Fibroblast of lung (primary cell): ENCODE measurements around the gene PRODH. TPM values are rescaled to one million over a fixed set of nuclear protein-coding genes. Genes with fewer than 3 reads are reported as not detected.
"Not testable (repeated sequence)": the region's sequence is repeated elsewhere in the genome, so short reads cannot be mapped to it uniquely, and the experiment has no call there.

Experiments
- DNase-seq, 2 donors: peaks; one replicate each; pipeline versions ENCODE4 v3.0.0 to v3.0.0-alpha.2; 2010; ENCODE audit warnings: low read depth in 2 of 2
- H2AFZ ChIP-seq: 2 replicates; pipeline ENCODE4 v1.5.1; 2012; ENCODE audit warnings: low read length, control low read depth, inconsistent platforms
- H3K27ac ChIP-seq: 2 replicates; pipeline ENCODE4 v1.5.1; 2011; ENCODE audit warnings: low read length, control low read depth; ENCODE audit not compliant: insufficient read depth
- H3K27me3 ChIP-seq: 2 replicates; pipeline ENCODE4 v1.5.1; 2011; ENCODE audit warnings: mild to moderate bottlenecking, low read length; ENCODE audit not compliant: control insufficient read depth, insufficient read depth
- H3K36me3 ChIP-seq: 2 replicates; pipeline ENCODE4 v1.5.1; 2011; ENCODE audit warnings: low read length; ENCODE audit not compliant: control insufficient read depth, insufficient read depth
- H3K4me1 ChIP-seq: 2 replicates; pipeline ENCODE4 v1.5.1; 2011; ENCODE audit warnings: low read length; ENCODE audit not compliant: control insufficient read depth, insufficient read depth; ENCODE audit errors: extremely low read depth
- H3K4me2 ChIP-seq: 2 replicates; pipeline ENCODE4 v1.5.1; 2011; ENCODE audit warnings: low read length, control low read depth; ENCODE audit not compliant: insufficient read depth; ENCODE audit errors: extremely low read depth
- H3K4me3 ChIP-seq, 4 experiments: fragments of 200-600 bp in 1 of 4; sonication (generic) in 1 of 4; replicated peaks in 1 of 4; 2 replicates each; pipeline ENCODE4 v1.5.1; 2011 to 2016; ENCODE audit warnings: low read length in 4 of 4, low read depth in 3 of 4, mild to moderate bottlenecking in 3 of 4, control low read depth in 2 of 4, inconsistent platforms in 1 of 4, mixed read lengths in 1 of 4; ENCODE audit not compliant: insufficient read depth in 1 of 4; ENCODE audit errors: control extremely low read depth in 1 of 4
- H3K79me2 ChIP-seq: 2 replicates; pipeline ENCODE4 v1.5.1; 2012; ENCODE audit warnings: mild to moderate bottlenecking, low read length, inconsistent platforms; ENCODE audit not compliant: control insufficient read depth, insufficient read depth
- H3K9ac ChIP-seq: 2 replicates; pipeline ENCODE4 v1.5.1; 2011; ENCODE audit warnings: mild to moderate bottlenecking, low read length, control low read depth; ENCODE audit not compliant: insufficient read depth
- H3K9me3 ChIP-seq: 2 replicates; pipeline ENCODE4 v1.5.1; 2012; ENCODE audit warnings: low read depth, low read length; ENCODE audit not compliant: control insufficient read depth, insufficient read depth
- H4K20me1 ChIP-seq: 2 replicates; pipeline ENCODE4 v1.5.1; 2011; ENCODE audit warnings: low read length; ENCODE audit not compliant: control insufficient read depth, insufficient read depth; ENCODE audit errors: extremely low read depth
- EZH2 ChIP-seq: IDR thresholded peaks from 2 replicates; pipeline ENCODE4 v1.5.1; 2012; ENCODE audit warnings: low read length, control low read depth, mild to moderate bottlenecking; ENCODE audit errors: missing control alignments
- polyA plus RNA-seq, 2 donors: library from polyadenylated mRNA; depleted of rRNA in 1 of 2; stranded (reverse) in 1 of 2; unstranded in 1 of 2; fragments of >200 nt; gene quantifications; 2 replicates each; pipeline ENCODE4 v1.2.1, GENCODE V29; 2011 to 2012; ENCODE audit warnings: missing spikeins in 1 of 2
- total RNA-seq: library from RNA; depleted of rRNA; stranded (reverse); fragments of >200 nt; gene quantifications from 2 replicates; pipeline ENCODE4 v1.2.1, GENCODE V29; 2014
- TF ChIP-seq, protein P1 (sequence below), 2 donors: IDR thresholded peaks in 1 of 2; conservative IDR thresholded peaks in 1 of 2; 1 replicate in 1 of 2; 2 replicates in 1 of 2; pipeline ENCODE4 v1.5.1; 2011 to 2012; ENCODE audit warnings: low read length in 2 of 2, control low read depth in 1 of 2, inconsistent platforms in 1 of 2, low read depth in 1 of 2, mild to moderate bottlenecking in 1 of 2

Gene PRODH
- total and polyA plus RNA-seq, 2 donors (not counting 1 experiment from before 2014, with no cell fraction given) = 0.06 TPM; not detected in 1

DNA sequence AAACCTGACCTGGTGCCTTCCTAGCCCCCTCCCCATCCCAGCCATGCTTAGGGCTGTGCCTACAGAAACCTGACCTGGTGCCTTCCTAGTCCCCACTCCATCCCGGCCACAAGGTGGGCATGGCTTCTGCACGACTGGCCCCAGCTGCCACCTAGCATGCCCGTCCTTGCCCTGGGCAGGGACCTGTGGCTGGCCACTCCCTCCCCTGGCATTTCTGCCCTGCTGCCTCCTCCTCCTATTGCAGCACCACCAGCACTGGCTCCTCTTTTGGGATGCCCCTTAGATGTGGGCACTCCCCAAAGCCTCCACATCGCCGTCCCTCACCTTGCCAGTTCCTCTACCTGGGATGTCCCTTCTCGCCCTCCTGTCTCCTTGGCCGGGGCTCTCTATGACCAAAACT lies 1.4 kb downstream of the PRODH start:
- H3K27ac ChIP-seq, H3K27me3 ChIP-seq, H3K4me1 ChIP-seq, H3K36me3 ChIP-seq, H3K4me2 ChIP-seq, H3K9ac ChIP-seq, H3K79me2 ChIP-seq, DNase-seq, H3K9me3 ChIP-seq, H4K20me1 ChIP-seq, H2AFZ ChIP-seq, H3K4me3 ChIP-seq: not testable (repeated sequence)

- no peak overlapping the region for H3K4me2 ChIP-seq
- no peaks in the 10 kb centered on the region for H3K36me3 ChIP-seq
- no peak overlapping the region for H3K4me3 ChIP-seq
- no peaks in the 10 kb centered on the region for H4K20me1 ChIP-seq
- no peak for DNase-seq
- H3K9me3 ChIP-seq = no peaks in the 10 kb centered on the region
- no peak overlapping the region for H3K9ac ChIP-seq
- H3K79me2 ChIP-seq = no peaks in the 10 kb centered on the region
- H3K27ac ChIP-seq = no peak overlapping the region
- TF ChIP-seq, protein P1, sequence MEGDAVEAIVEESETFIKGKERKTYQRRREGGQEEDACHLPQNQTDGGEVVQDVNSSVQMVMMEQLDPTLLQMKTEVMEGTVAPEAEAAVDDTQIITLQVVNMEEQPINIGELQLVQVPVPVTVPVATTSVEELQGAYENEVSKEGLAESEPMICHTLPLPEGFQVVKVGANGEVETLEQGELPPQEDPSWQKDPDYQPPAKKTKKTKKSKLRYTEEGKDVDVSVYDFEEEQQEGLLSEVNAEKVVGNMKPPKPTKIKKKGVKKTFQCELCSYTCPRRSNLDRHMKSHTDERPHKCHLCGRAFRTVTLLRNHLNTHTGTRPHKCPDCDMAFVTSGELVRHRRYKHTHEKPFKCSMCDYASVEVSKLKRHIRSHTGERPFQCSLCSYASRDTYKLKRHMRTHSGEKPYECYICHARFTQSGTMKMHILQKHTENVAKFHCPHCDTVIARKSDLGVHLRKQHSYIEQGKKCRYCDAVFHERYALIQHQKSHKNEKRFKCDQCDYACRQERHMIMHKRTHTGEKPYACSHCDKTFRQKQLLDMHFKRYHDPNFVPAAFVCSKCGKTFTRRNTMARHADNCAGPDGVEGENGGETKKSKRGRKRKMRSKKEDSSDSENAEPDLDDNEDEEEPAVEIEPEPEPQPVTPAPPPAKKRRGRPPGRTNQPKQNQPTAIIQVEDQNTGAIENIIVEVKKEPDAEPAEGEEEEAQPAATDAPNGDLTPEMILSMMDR (conservative IDR thresholded peaks at IDR 0.05 in 1 of 2, IDR thresholded peaks at IDR 0.05 in 1 of 2; ENCODE audit: low read depth in 1 of 2, low read length in 2 of 2) = no peak
- TF ChIP-seq EZH2 = no peak
- no peaks in the 10 kb centered on the region for H3K27me3 ChIP-seq
- no peak overlapping the region for H2AFZ ChIP-seq
- no peaks in the 10 kb centered on the region for H3K4me1 ChIP-seq
Observed at GRCh38 chr22:18933914-18934313, 2.2 kb downstream of the PRODH start.

- H3K36me3 ChIP-seq = no peaks in the 10 kb centered on the region
- no peak overlapping the region for H2AFZ ChIP-seq
- H3K27ac ChIP-seq = no peak overlapping the region
- H3K4me3 ChIP-seq = no peak overlapping the region
- H3K9me3 ChIP-seq = no peaks in the 10 kb centered on the region
- H3K9ac ChIP-seq = no peak overlapping the region
- no peak overlapping the region for H3K4me2 ChIP-seq
- no peaks in the 10 kb centered on the region for H4K20me1 ChIP-seq
- no peaks in the 10 kb centered on the region for H3K79me2 ChIP-seq
- H3K27me3 ChIP-seq = no peaks in the 10 kb centered on the region
- TF ChIP-seq, protein P1 (conservative IDR thresholded peaks at IDR 0.05 in 1 of 2, IDR thresholded peaks at IDR 0.05 in 1 of 2; ENCODE audit: low read depth in 1 of 2, low read length in 2 of 2) = no peak
- TF ChIP-seq EZH2 = no peak
- no peak for DNase-seq
- no peaks in the 10 kb centered on the region for H3K4me1 ChIP-seq
Observed at GRCh38 chr22:18931905-18932652, 4.0 kb downstream of the PRODH start.
